IMR-90 (cell line): ENCODE results near the gene ZNF692. TPM values are rescaled to one million over a fixed set of nuclear protein-coding genes. Genes with fewer than 3 reads are reported as not detected.

ENCODE experiments used
- ATAC-seq: fragments of 200-7000 bp; cut with Tn5 transposase; 2 replicates; pipeline ENCODE4 v1.9.1; 2020; ENCODE audit warnings: low read depth, mild to moderate bottlenecking, moderate library complexity
- BruUV-seq: library from RNA; stranded (reverse); fragments of 400-500 nt; replicated peaks from 2 replicates; lab custom pipeline; 2021; lab: Mats Ljungman, UMichigan
- CTCF ChIA-PET: fragments of 300-600 bp; formaldehyde crosslinking; extraction: SDS; loops from one replicate; lab custom pipeline; 2021; ENCODE audit warnings: antibody characterized with exemption; lab: Yijun Ruan, JAX
- POLR2A ChIA-PET: fragments of 300-600 bp; sonication (Branson Sonifier 250); formaldehyde crosslinking; loops from one replicate; lab custom pipeline; 2022; ENCODE audit warnings: antibody characterized with exemption; ENCODE audit not compliant: unreplicated experiment; lab: Charles Lee
- DNase-seq: peaks from one replicate; pipeline ENCODE4 v3.0.0; 2013
- H2AFZ ChIP-seq: replicated peaks from 2 replicates; pipeline ENCODE3; 2013; ENCODE audit warnings: low read length, mild to moderate bottlenecking; ENCODE audit not compliant: poor library complexity
- H2AK5ac ChIP-seq: 2 replicates; pipeline ENCODE4 v1.6.1; 2013; ENCODE audit warnings: low read depth, low read length, inconsistent platforms
- H2AK9ac ChIP-seq: replicated peaks from 2 replicates; pipeline ENCODE3; 2013; ENCODE audit warnings: mild to moderate bottlenecking, low read depth, low read length, moderate library complexity; ENCODE audit not compliant: poor library complexity
- H2BK120ac ChIP-seq: 2 replicates; pipeline ENCODE4 v1.6.1; 2013; ENCODE audit warnings: low read depth, low read length, inconsistent platforms
- H2BK15ac ChIP-seq: 3 replicates; pipeline ENCODE4 v1.6.1; 2013; ENCODE audit warnings: low read depth, low read length, inconsistent platforms
- H2BK20ac ChIP-seq: 2 replicates; pipeline ENCODE4 v1.6.1; 2013; ENCODE audit warnings: low read depth, mild to moderate bottlenecking, inconsistent platforms, low read length, moderate library complexity
- H2BK5ac ChIP-seq: 2 replicates; pipeline ENCODE4 v1.6.1; 2013; ENCODE audit warnings: mild to moderate bottlenecking, low read depth, low read length, inconsistent platforms; ENCODE audit not compliant: poor library complexity, severe bottlenecking
- H3K14ac ChIP-seq: replicated peaks from 2 replicates; pipeline ENCODE4 v1.6.1; 2013; ENCODE audit warnings: low read depth, low read length, inconsistent platforms
- H3K18ac ChIP-seq: 2 replicates; pipeline ENCODE4 v1.6.1; 2013; ENCODE audit warnings: low read depth, low read length, control low read depth
- H3K23ac ChIP-seq: 2 replicates; pipeline ENCODE4 v1.6.1; 2013; ENCODE audit warnings: low read depth, low read length, inconsistent platforms
- H3K27ac ChIP-seq: 2 replicates; pipeline ENCODE4 v1.5.1; 2013; ENCODE audit warnings: mild to moderate bottlenecking, control low read depth, low read length; ENCODE audit not compliant: insufficient read depth
- H3K27me3 ChIP-seq: 2 replicates; pipeline ENCODE4 v1.6.1; 2013; ENCODE audit warnings: low read length; ENCODE audit not compliant: control insufficient read depth, insufficient read depth
- H3K36me3 ChIP-seq: 2 replicates; pipeline ENCODE4 v1.6.1; 2013; ENCODE audit warnings: low read length, mixed read lengths; ENCODE audit not compliant: control insufficient read depth, insufficient read depth
- H3K4ac ChIP-seq: 2 replicates; pipeline ENCODE4 v1.6.1; 2013; ENCODE audit warnings: low read depth, low read length, inconsistent platforms
- H3K4me1 ChIP-seq: 2 replicates; pipeline ENCODE4 v1.6.1; 2013; ENCODE audit warnings: low read length, mixed read lengths; ENCODE audit not compliant: control insufficient read depth, insufficient read depth
- H3K4me2 ChIP-seq: 2 replicates; pipeline ENCODE4 v1.6.1; 2013; ENCODE audit warnings: low read depth, mild to moderate bottlenecking, control low read depth, low read length, moderate library complexity
- H3K4me3 ChIP-seq: 2 replicates; pipeline ENCODE4 v1.5.1; 2013; ENCODE audit warnings: low read depth, mild to moderate bottlenecking, control low read depth, low read length, moderate library complexity; ENCODE audit not compliant: insufficient read depth
- H3K56ac ChIP-seq: 2 replicates; pipeline ENCODE4 v1.6.1; 2013; ENCODE audit warnings: low read length, inconsistent platforms; ENCODE audit not compliant: insufficient read depth; ENCODE audit errors: extremely low read depth
- H3K79me1 ChIP-seq, 2 experiments: 2 replicates each; pipeline ENCODE4 v1.6.1; 2013; ENCODE audit warnings: low read length in 2 of 2, inconsistent platforms in 1 of 2, low read depth in 1 of 2
- H3K9ac ChIP-seq: 2 replicates; pipeline ENCODE4 v1.6.1; 2013; ENCODE audit warnings: low read depth, low read length, control low read depth
- H3K9me1 ChIP-seq: 2 replicates; pipeline ENCODE4 v1.6.1; 2013; ENCODE audit warnings: low read length, inconsistent platforms; ENCODE audit not compliant: insufficient read depth
- H3K9me3 ChIP-seq: 2 replicates; pipeline ENCODE4 v1.6.1; 2013; ENCODE audit warnings: low read length; ENCODE audit not compliant: control insufficient read depth, insufficient read depth
- H4K20me1 ChIP-seq: 2 replicates; pipeline ENCODE4 v1.6.1; 2013; ENCODE audit warnings: low read length, inconsistent platforms; ENCODE audit not compliant: insufficient read depth
- H4K5ac ChIP-seq: 2 replicates; pipeline ENCODE4 v1.6.1; 2013; ENCODE audit warnings: mild to moderate bottlenecking, low read depth, low read length, control low read depth
- H4K8ac ChIP-seq, 2 experiments: 2 replicates each; pipeline ENCODE4 v1.6.1; 2013; ENCODE audit warnings: low read depth in 2 of 2, low read length in 2 of 2, control low read depth in 1 of 2, inconsistent platforms in 1 of 2
- H4K91ac ChIP-seq: 2 replicates; pipeline ENCODE4 v1.6.1; 2013; ENCODE audit warnings: low read depth, low read length, inconsistent platforms; ENCODE audit not compliant: insufficient read depth
- BHLHE40 ChIP-seq: fragments of 150-350 bp; IDR thresholded peaks from 2 replicates; pipeline ENCODE4 v1.6.1; 2016; ENCODE audit warnings: mild to moderate bottlenecking, low read depth, low read length
- CHD1 ChIP-seq: IDR thresholded peaks from 2 replicates; pipeline ENCODE4 v1.6.1; 2012; ENCODE audit warnings: low read depth, low read length, improper control_type of control experiment
- CTCF ChIP-seq: conservative IDR thresholded peaks from 2 replicates; pipeline ENCODE4 v1.5.1; 2012; ENCODE audit warnings: mild to moderate bottlenecking, low read depth, low read length, improper control_type of control experiment
- ELK1 ChIP-seq: fragments of 150-350 bp; IDR thresholded peaks from 2 replicates; pipeline ENCODE4 v1.6.1; 2016; ENCODE audit warnings: low read depth, mild to moderate bottlenecking, low read length, moderate library complexity, borderline replicate concordance
- FOS ChIP-seq: fragments of 150-350 bp; IDR thresholded peaks from 2 replicates; pipeline ENCODE4 v1.6.1; 2016; ENCODE audit warnings: low read depth, low read length
- MAFK ChIP-seq: IDR thresholded peaks from 2 replicates; pipeline ENCODE4 v1.6.1; 2012; ENCODE audit warnings: low read depth, low read length, improper control_type of control experiment
- MAZ ChIP-seq: IDR thresholded peaks from 2 replicates; pipeline ENCODE4 v1.6.1; 2012; ENCODE audit warnings: low read depth, mild to moderate bottlenecking, low read length, improper control_type of control experiment, moderate library complexity, borderline replicate concordance
- MXI1 ChIP-seq: IDR thresholded peaks from 2 replicates; pipeline ENCODE4 v1.6.1; 2012; ENCODE audit warnings: low read depth, mild to moderate bottlenecking, low read length, moderate library complexity, borderline replicate concordance
- NFE2L2 ChIP-seq: fragments of 150-350 bp; IDR thresholded peaks from 2 replicates; pipeline ENCODE4 v1.6.1; 2016; ENCODE audit warnings: low read depth, mild to moderate bottlenecking, low read length
- POLR2A ChIP-seq: IDR thresholded peaks from 2 replicates; pipeline ENCODE4 v1.6.1; 2012; ENCODE audit warnings: mild to moderate bottlenecking, low read depth, low read length
- RAD21 ChIP-seq: IDR thresholded peaks from 2 replicates; pipeline ENCODE4 v1.6.1; 2012; ENCODE audit warnings: low read length, improper control_type of control experiment
- RCOR1 ChIP-seq: IDR thresholded peaks from 2 replicates; pipeline ENCODE4 v1.6.1; 2012; ENCODE audit warnings: mild to moderate bottlenecking, low read length, improper control_type of control experiment; ENCODE audit not compliant: insufficient replicate concordance
- SMC3 ChIP-seq: fragments of 150-350 bp; IDR thresholded peaks from 2 replicates; pipeline ENCODE4 v1.6.1; 2016; ENCODE audit warnings: low read depth, mild to moderate bottlenecking, antibody characterized with exemption, low read length, moderate library complexity
- USF2 ChIP-seq: fragments of 150-350 bp; IDR thresholded peaks from 2 replicates; pipeline ENCODE4 v1.6.1; 2017; ENCODE audit warnings: mild to moderate bottlenecking, antibody characterized with exemption, low read length, low read depth
- WGBS, 2 experiments: methylation state at CpG; one replicate each; pipeline versions ENCODE4 v1.1.5 to v1.1.7; 2013; ENCODE audit warnings: missing lambda C conversion rate in 2 of 2; ENCODE audit not compliant: insufficient read length in 1 of 2; ENCODE audit errors: extremely low coverage in 2 of 2; 5-methylcytosine and 5-hydroxymethylcytosine counted together
- dilution Hi-C: fragments of 300-500 bp; cut with HindIII; formaldehyde crosslinking; loops from one replicate; pipeline ENCODE4 v1.14.3; 2018; ENCODE audit warnings: low sequenced_read_pairs; ENCODE audit not compliant: unreplicated experiment
- in situ Hi-C: fragments of 300-500 bp; cut with MboI; formaldehyde crosslinking; loops from 3 replicates; pipeline ENCODE4 v1.14.3; 2019; ENCODE audit warnings: low sequenced_read_pairs, inconsistent platforms, mixed read lengths
- intact Hi-C: fragments of 100-400 bp; cut with micrococcal nuclease; formaldehyde crosslinking; loops from 2 replicates; pipeline ENCODE4 v1.10.0; 2022
- polyA plus RNA-seq, 3 experiments: library from polyadenylated mRNA; depleted of rRNA; stranded (reverse); fragments of >200 nt; gene quantifications; 2 replicates each; pipeline ENCODE4 v1.2.3, GENCODE V29; 2012; ENCODE audit warnings: low replicate concordance in 1 of 3
- total RNA-seq: library from RNA; depleted of rRNA; stranded (reverse); fragments of >200 nt; gene quantifications from 2 replicates; pipeline ENCODE4 v1.2.3, GENCODE V29; 2012

ZNF692 gene
- total and polyA plus RNA-seq, 2 of the 4 experiments (the other 2 are of a cell fraction), result 7.3 to 50.4 TPM

- WGBS, 2 experiments, result no CpG with 5 or more reads among the region's 1 CpG
- dilution Hi-C loops, result no loop called here
- H3K4ac ChIP-seq, result no peak overlapping the region
Observed at GRCh38 chr1:248900637-248901036, 41.8 kb upstream of the ZNF692 start.

More at GRCh38 chr1:248900637-248901036, 41.8 kb upstream of the ZNF692 start:
- Histone ChIP-seq H3K4me3 (no peak overlapping the region), H3K56ac (no peak overlapping the region), H3K27me3 (no peaks in the 10 kb centered on the region; the same call in none of the 2 replicates), H3K18ac (no peak overlapping the region), H3K4me2 (no peak overlapping the region), H4K5ac (no peak overlapping the region), H3K9me1 (no peaks in the 10 kb centered on the region), H2BK15ac (no peak overlapping the region), H2BK5ac (no peak overlapping the region), H2AK5ac (no peak overlapping the region), H3K79me1 (no peaks in the 10 kb centered on the region), H2BK20ac (no peak overlapping the region), H2AK9ac (no peak overlapping the region), H4K20me1 (no peaks in the 10 kb centered on the region), H3K9me3 (no peaks in the 10 kb centered on the region), H3K4me1 (no peaks in the 10 kb centered on the region), H4K8ac (no peak overlapping the region), H2AFZ (no peak overlapping the region), H2BK120ac (no peak overlapping the region), H3K36me3 (no peaks in the 10 kb centered on the region), H3K27ac (no peak overlapping the region), H4K91ac (no peak overlapping the region), H3K23ac (no peak overlapping the region), H3K9ac (no peak overlapping the region), H3K14ac (no peak overlapping the region)
- in situ Hi-C loops (no loop called here), intact Hi-C loops (no loop called here)
- no TSS peak for BruUV-seq
- DNase-seq (no peak), ATAC-seq (no peak)
- ChIA-PET POLR2A (no interaction called here), CTCF (no interaction called here)
- TF ChIP-seq BHLHE40 (no peak), MAFK (no peak), USF2 (no peak), NFE2L2 (no peak), MXI1 (no peak), CHD1 (no peak), POLR2A (no peak), RCOR1 (no peak), RAD21 (no peak), ELK1 (no peak), FOS (no peak), MAZ (no peak), CTCF (no peak), SMC3 (no peak)
